Parathyroid adenoma (tissue), 2 donors: ENCODE data around the gene AGXT2.

Experiments used
- H2AFZ ChIP-seq: fragments of 300-600 bp; sonication (generic); one replicate; pipeline ENCODE4 v1.7.0; 2017; ENCODE audit warnings: antibody characterized with exemption, mild to moderate bottlenecking
- H3K27ac ChIP-seq: fragments of 300-600 bp; sonication (generic); one replicate; pipeline ENCODE4 v1.7.0; 2017
- H3K27me3 ChIP-seq: fragments of 300-600 bp; sonication (generic); one replicate; pipeline ENCODE4 v1.7.0; 2017; ENCODE audit warnings: low read length; ENCODE audit not compliant: control insufficient read depth, insufficient read depth
- H3K36me3 ChIP-seq: fragments of 300-600 bp; sonication (generic); one replicate; pipeline ENCODE4 v1.7.0; 2017; ENCODE audit warnings: low read length; ENCODE audit not compliant: control insufficient read depth, insufficient read depth
- H3K4me1 ChIP-seq: fragments of 300-600 bp; sonication (generic); one replicate; pipeline ENCODE4 v1.7.0; 2017; ENCODE audit warnings: control low read depth
- H3K4me2 ChIP-seq: fragments of 300-600 bp; sonication (generic); one replicate; pipeline ENCODE4 v1.7.0; 2017; ENCODE audit warnings: low read length
- H3K4me3 ChIP-seq: fragments of 300-600 bp; sonication (generic); one replicate; pipeline ENCODE4 v1.7.0; 2017; ENCODE audit warnings: low read depth, low read length
- H3K79me2 ChIP-seq: fragments of 300-600 bp; sonication (generic); one replicate; pipeline ENCODE4 v1.7.0; 2017; ENCODE audit warnings: control low read depth
- H3K9ac ChIP-seq: fragments of 300-600 bp; sonication (generic); one replicate; pipeline ENCODE4 v1.7.0; 2017; ENCODE audit warnings: mild to moderate bottlenecking
- H3K9me3 ChIP-seq: fragments of 300-600 bp; sonication (generic); one replicate; pipeline ENCODE4 v1.7.0; 2017; ENCODE audit warnings: low read length; ENCODE audit not compliant: control insufficient read depth
- TF ChIP-seq, protein P1 (sequence below): fragments of 300-600 bp; sonication (generic); IDR thresholded peaks from one replicate; pipeline ENCODE4 v1.7.0; 2017; ENCODE audit warnings: antibody characterized with exemption, mild to moderate bottlenecking
- donor health status: primary hyperparathyroidism.

The AGXT2 gene

DNA sequence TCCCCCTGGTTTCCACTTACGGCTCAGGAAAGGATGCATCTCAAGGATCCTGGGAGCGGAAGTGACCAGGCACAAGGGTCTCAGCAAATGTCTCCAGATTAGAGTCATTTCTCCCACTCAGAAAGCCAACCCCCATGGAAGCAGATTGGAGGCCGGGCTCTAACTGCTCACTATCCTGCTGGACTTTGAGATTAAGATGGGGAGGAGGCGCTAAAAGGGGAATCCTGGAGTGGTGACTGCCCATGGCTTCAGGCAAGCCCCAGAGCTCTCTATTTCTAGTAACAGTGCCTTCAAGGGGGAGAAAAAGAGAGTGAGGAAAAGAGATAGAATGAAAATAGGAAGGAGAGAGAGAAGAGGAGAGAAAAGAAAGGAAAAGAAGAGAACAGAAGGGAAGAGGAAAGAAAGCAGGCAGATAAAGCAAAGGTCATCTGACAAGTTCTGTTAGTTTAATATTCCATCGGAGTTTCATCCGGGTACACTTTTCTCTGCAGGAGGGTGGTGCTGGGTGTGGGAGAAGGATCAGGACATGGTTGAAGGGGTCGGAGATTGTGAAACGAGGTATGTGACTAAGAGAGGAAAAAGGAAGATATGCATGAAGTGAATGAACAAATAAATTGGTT lies at the start of gene AGXT2:
Gene AGXT2 (minus strand): TSS at position 165 of the 620 bp plus-strand sequence. CDS start 57 bp downstream, at position 108.
- Histone ChIP-seq H3K36me3 (no peaks in the 10 kb centered on the region), H3K4me2 (no peak within 1 kb of the TSS)

DNA sequence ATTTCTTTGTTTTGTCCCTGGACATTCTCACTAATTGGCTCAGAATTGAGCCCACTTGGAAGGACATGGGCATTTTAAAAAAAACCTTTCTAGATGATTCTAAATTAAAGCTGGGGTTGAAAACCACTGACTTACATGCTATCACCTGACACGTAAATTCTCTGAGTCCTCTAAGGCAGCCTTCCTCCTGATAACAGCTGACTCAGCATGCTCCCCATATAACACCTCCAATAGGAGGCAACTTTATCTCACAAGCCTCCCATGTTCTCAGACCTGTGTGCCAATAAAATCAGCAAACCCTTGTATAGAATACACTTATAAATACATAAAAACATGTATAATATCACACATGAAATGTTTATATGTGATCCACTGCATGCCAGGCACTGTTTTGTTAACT lies 49.2 kb upstream of the AGXT2 start:
- Histone ChIP-seq H3K27me3 (no peaks in the 10 kb centered on the region), H3K36me3 (no peaks in the 10 kb centered on the region), H3K9me3 (no peaks in the 10 kb centered on the region), H3K79me2 (peaks cover 39% of the 10 kb centered on the region), H2AFZ (no peak overlapping the region), H3K4me3 (no peak overlapping the region), H3K27ac (no peak overlapping the region), H3K4me1 (peaks cover 11% of the 10 kb centered on the region), H3K4me2 (no peak overlapping the region), H3K9ac (no peak overlapping the region)
- TF ChIP-seq, protein P1, sequence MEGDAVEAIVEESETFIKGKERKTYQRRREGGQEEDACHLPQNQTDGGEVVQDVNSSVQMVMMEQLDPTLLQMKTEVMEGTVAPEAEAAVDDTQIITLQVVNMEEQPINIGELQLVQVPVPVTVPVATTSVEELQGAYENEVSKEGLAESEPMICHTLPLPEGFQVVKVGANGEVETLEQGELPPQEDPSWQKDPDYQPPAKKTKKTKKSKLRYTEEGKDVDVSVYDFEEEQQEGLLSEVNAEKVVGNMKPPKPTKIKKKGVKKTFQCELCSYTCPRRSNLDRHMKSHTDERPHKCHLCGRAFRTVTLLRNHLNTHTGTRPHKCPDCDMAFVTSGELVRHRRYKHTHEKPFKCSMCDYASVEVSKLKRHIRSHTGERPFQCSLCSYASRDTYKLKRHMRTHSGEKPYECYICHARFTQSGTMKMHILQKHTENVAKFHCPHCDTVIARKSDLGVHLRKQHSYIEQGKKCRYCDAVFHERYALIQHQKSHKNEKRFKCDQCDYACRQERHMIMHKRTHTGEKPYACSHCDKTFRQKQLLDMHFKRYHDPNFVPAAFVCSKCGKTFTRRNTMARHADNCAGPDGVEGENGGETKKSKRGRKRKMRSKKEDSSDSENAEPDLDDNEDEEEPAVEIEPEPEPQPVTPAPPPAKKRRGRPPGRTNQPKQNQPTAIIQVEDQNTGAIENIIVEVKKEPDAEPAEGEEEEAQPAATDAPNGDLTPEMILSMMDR, result no peak

More for the DNA sequence above, at the start of gene AGXT2:
- no peak within 1 kb of the TSS for H2AFZ ChIP-seq
- no peak within 1 kb of the TSS for H3K4me3 ChIP-seq
- H3K9ac ChIP-seq, result no peak within 1 kb of the TSS
- H3K4me1 ChIP-seq, result no peaks in the 10 kb centered on the region
- no peaks in the 10 kb centered on the region for H3K9me3 ChIP-seq
- H3K27me3 ChIP-seq, result no peaks in the 10 kb centered on the region
- TF ChIP-seq, protein P1, result no peak
- H3K79me2 ChIP-seq, result no peaks in the 10 kb centered on the region
- H3K27ac ChIP-seq, result no peak within 1 kb of the TSS

GRCh38 chr5:35096216-35096615 lies 48.5 kb upstream of the AGXT2 start:
- H3K79me2 ChIP-seq, result peaks cover 37% of the 10 kb centered on the region
- H3K4me3 ChIP-seq, result no peak overlapping the region
- H3K27ac ChIP-seq, result no peak overlapping the region

GRCh38 chr5:35095366-35095765 lies 47.6 kb upstream of the AGXT2 start:
- H3K36me3 ChIP-seq, result no peaks in the 10 kb centered on the region
- no peak overlapping the region for H3K27ac ChIP-seq
- H2AFZ ChIP-seq, result no peak overlapping the region
- H3K9ac ChIP-seq, result no peak overlapping the region
- no peak overlapping the region for H3K4me3 ChIP-seq
- H3K4me2 ChIP-seq, result no peak overlapping the region
- no peaks in the 10 kb centered on the region for H3K9me3 ChIP-seq
- no peaks in the 10 kb centered on the region for H3K27me3 ChIP-seq
- H3K79me2 ChIP-seq, result peaks cover 36% of the 10 kb centered on the region
- TF ChIP-seq, protein P1, result no peak
- peaks cover 16% of the 10 kb centered on the region for H3K4me1 ChIP-seq

More at GRCh38 chr5:35096216-35096615, 48.5 kb upstream of the AGXT2 start:
- Histone ChIP-seq H2AFZ (no peak overlapping the region), H3K9ac (no peak overlapping the region), H3K36me3 (no peaks in the 10 kb centered on the region), H3K4me1 (peaks cover 15% of the 10 kb centered on the region), H3K27me3 (no peaks in the 10 kb centered on the region), H3K9me3 (no peaks in the 10 kb centered on the region), H3K4me2 (no peak overlapping the region)
- TF ChIP-seq, protein P1, result no peak

GRCh38 chr5:35094948-35095347 lies 47.2 kb upstream of the AGXT2 start:
- Histone ChIP-seq H3K4me1 (peaks cover 16% of the 10 kb centered on the region), H3K36me3 (no peaks in the 10 kb centered on the region), H3K4me3 (no peak overlapping the region), H2AFZ (no peak overlapping the region), H3K4me2 (no peak overlapping the region), H3K79me2 (peaks cover 38% of the 10 kb centered on the region), H3K9me3 (no peaks in the 10 kb centered on the region), H3K27me3 (no peaks in the 10 kb centered on the region), H3K9ac (no peak overlapping the region), H3K27ac (no peak overlapping the region)
- TF ChIP-seq, protein P1, result no peak
